SJCRH30 (cell line): ENCODE data around the gene TRAF1. TPM values are rescaled to one million over a fixed set of nuclear protein-coding genes. Genes with fewer than 3 reads are reported as not detected.
A peak's percentile ranks its signal among the peaks of the same experiment; 100 is the strongest.

Experiments used
- DNase-seq, 2 experiments: peaks; one replicate each; pipeline ENCODE4 v3.0.0-alpha.2; 2015 to 2020
- H3K27ac ChIP-seq: fragments of 250-450 bp; sonication (Bioruptor Pico); 2 replicates; pipeline ENCODE4 v1.5.1; 2020; ENCODE audit warnings: mild to moderate bottlenecking, moderate library complexity
- H3K27me3 ChIP-seq: fragments of 250-450 bp; sonication (Bioruptor Pico); 2 replicates; pipeline ENCODE4 v1.5.1; 2020; ENCODE audit warnings: mild to moderate bottlenecking, moderate library complexity
- H3K36me3 ChIP-seq: fragments of 250-450 bp; sonication (Bioruptor Pico); 2 replicates; pipeline ENCODE4 v1.5.1; 2020; ENCODE audit warnings: mild to moderate bottlenecking, moderate library complexity
- H3K4me1 ChIP-seq: fragments of 250-450 bp; sonication (Bioruptor Pico); 2 replicates; pipeline ENCODE4 v1.5.1; 2020; ENCODE audit warnings: mild to moderate bottlenecking, moderate library complexity
- H3K4me3 ChIP-seq: fragments of 250-450 bp; sonication (Bioruptor Pico); 2 replicates; pipeline ENCODE4 v1.5.1; 2020; ENCODE audit warnings: mild to moderate bottlenecking, moderate library complexity
- H3K9me3 ChIP-seq: fragments of 250-450 bp; sonication (Bioruptor Pico); replicated peaks from 2 replicates; pipeline ENCODE4 v1.5.1; 2020; ENCODE audit warnings: mild to moderate bottlenecking, moderate library complexity
- total RNA-seq: library from RNA; depleted of rRNA; stranded (reverse); fragments of >200 nt; shearing (Covaris generic); gene quantifications from 2 replicates; pipeline ENCODE4 v1.2.3, GENCODE V29; 2014

Gene TRAF1
- total RNA-seq, 1 experiment from 2014 or later: 0.26 TPM

DNA sequence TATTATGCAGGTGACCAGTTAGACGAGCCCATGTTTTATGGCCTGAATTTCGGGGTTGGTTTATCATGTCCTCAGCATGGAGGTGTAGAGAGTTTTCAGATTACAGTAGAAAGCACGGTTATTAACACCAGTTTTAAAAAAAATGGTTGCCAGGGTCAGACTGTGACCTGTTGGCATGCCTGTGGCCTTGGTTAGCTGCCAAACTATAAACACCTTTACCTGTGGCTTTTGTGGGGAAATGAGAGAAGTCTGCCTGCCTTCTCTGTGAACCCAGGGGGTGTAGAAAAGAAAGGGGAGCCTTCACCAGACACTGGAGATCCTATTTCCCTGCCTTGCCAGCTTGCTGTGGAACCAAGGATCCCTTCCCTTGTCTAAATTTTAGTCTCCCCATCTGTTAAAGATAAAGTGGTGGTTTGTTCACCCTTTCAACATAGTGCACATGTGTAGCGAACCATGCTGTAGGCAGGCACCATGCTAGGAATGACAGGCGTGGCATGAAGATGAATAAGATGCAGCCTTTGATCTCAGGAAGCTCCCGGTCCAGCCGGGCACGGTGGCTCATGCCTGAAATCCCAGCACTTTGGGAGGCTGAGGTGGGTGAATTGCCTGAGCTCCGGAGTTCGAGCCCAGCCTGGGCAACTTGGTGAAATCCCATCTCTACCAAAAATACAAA, 43.5 kb downstream of the TRAF1 start:
- H3K27ac ChIP-seq: no peak overlapping the region
- peaks cover 6% of the 10 kb centered on the region; the same call in 1 of the 2 replicates for H3K4me1 ChIP-seq
- H3K27me3 ChIP-seq: no peaks in the 10 kb centered on the region
- no peak overlapping the region for H3K4me3 ChIP-seq
- no peaks in the 10 kb centered on the region for H3K9me3 ChIP-seq
- no peaks in the 10 kb centered on the region for H3K36me3 ChIP-seq
- peak in 1 of 2 experiments; percentile 17 for DNase-seq

- no peaks in the 10 kb centered on the region for H3K9me3 ChIP-seq
- peaks cover 9% of the 10 kb centered on the region; the same call in 1 of the 2 replicates for H3K4me1 ChIP-seq
- H3K4me3 ChIP-seq: no peak overlapping the region
- no peak for DNase-seq
- no peaks in the 10 kb centered on the region for H3K36me3 ChIP-seq
- no peaks in the 10 kb centered on the region for H3K27me3 ChIP-seq
- H3K27ac ChIP-seq: no peak overlapping the region
Observed at GRCh38 chr9:120879446-120879845, 47.1 kb downstream of the TRAF1 start.

DNA sequence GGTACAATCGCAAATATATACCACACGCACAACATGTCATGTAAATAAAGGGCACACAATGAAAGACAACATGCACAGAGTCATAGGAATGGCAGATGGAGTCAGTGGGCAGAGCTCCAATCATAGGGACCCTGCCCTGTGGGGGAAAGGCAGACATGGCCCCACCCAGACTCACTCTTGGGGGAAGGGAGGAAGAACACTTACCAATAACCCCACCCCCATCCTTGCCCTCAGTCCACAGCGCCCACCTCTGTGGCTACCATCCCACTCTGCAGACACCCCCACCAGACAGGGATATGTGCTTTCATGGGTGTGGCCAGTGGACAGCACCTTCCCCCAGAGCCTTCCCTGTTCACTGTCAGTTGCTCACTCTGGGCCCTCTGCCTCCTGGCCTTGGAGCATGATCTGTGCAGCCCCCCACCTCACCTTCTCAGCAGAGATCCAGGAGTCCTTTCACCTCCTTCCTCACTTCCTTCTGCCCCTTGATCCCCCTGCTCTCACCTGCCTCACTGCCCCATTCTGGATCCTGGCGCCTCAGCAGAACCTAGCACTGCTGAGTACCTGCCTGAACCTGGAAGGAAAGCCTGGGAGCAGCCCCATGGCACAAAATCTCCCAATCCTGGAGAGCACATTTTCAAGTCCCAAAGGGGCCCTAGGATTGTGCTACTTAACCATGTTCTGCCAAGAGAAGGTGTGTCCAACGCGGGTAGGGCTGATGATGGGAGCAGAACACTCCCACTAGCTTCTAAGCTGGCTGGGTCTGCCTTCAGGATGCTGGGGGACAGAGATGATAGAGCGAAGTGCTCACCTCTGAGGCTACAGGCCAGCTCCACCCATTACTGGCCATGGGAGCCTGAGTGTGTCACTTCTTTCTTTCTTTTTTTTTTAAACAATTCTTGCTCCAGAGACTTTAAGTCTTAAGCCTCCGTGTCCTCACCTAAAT, 48.1 kb downstream of the TRAF1 start:
- peak in 1 of 2 experiments; percentile 20 for DNase-seq
- peak overlapping the region; percentile 74 for H3K4me3 ChIP-seq

GRCh38 chr9:120877276-120878034, 49.1 kb downstream of the TRAF1 start:
- no peaks in the 10 kb centered on the region; the same call in 1 of the 2 replicates for H3K36me3 ChIP-seq
- H3K27ac ChIP-seq: peak overlapping the region; percentile 34; the same call in 1 of the 2 replicates
- peak overlapping the region; percentile 74 for H3K4me3 ChIP-seq
- peaks cover 6% of the 10 kb centered on the region; the same call in 1 of the 2 replicates for H3K4me1 ChIP-seq
- H3K27me3 ChIP-seq: no peaks in the 10 kb centered on the region
- peak; percentile 70 to 71 for DNase-seq
- H3K9me3 ChIP-seq: no peaks in the 10 kb centered on the region

More for the DNA sequence above, 48.1 kb downstream of the TRAF1 start:
- H3K36me3 ChIP-seq: no peaks in the 10 kb centered on the region
- peaks cover 9% of the 10 kb centered on the region; the same call in 1 of the 2 replicates for H3K4me1 ChIP-seq
- no peak overlapping the region for H3K27ac ChIP-seq
- H3K9me3 ChIP-seq: no peaks in the 10 kb centered on the region
- H3K27me3 ChIP-seq: no peaks in the 10 kb centered on the region

DNA sequence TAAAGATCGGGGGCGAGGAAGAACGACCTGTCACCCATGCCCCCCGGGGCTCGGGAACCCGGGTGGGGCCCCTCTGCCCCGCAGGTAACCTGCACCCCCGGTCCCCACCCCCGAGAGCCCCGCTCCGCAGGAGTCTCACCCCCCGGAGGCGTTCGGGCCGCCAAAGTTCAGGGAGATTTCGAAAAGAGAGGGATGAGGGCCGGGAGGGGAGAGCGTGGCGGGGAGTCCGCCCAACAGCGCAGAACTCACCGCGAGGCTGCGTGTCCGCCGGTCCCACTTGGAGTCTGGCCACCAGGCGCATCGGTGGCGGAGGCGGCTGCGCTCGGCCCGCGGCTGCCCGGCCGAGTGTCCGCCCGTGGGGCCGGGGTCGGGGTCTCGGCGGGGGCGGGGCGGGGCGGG, 49.8 kb downstream of the TRAF1 start, which contains the start of gene PHF19:
TSS of gene PHF19 (minus strand) at position 347 of the 399 bp plus-strand sequence. CDS start 2,447 bp downstream, outside the sequence.
- peak in 1 of 2 experiments; percentile 39 for DNase-seq
- peaks cover 3% of the 10 kb centered on the region; the same call in 1 of the 2 replicates for H3K36me3 ChIP-seq
- H3K4me3 ChIP-seq: peak within 1 kb of the TSS; percentile 74
- H3K27ac ChIP-seq: peak within 1 kb of the TSS; percentile 80
- H3K27me3 ChIP-seq: no peaks in the 10 kb centered on the region
- peaks cover 6% of the 10 kb centered on the region; the same call in 1 of the 2 replicates for H3K4me1 ChIP-seq
- no peaks in the 10 kb centered on the region for H3K9me3 ChIP-seq

DNA sequence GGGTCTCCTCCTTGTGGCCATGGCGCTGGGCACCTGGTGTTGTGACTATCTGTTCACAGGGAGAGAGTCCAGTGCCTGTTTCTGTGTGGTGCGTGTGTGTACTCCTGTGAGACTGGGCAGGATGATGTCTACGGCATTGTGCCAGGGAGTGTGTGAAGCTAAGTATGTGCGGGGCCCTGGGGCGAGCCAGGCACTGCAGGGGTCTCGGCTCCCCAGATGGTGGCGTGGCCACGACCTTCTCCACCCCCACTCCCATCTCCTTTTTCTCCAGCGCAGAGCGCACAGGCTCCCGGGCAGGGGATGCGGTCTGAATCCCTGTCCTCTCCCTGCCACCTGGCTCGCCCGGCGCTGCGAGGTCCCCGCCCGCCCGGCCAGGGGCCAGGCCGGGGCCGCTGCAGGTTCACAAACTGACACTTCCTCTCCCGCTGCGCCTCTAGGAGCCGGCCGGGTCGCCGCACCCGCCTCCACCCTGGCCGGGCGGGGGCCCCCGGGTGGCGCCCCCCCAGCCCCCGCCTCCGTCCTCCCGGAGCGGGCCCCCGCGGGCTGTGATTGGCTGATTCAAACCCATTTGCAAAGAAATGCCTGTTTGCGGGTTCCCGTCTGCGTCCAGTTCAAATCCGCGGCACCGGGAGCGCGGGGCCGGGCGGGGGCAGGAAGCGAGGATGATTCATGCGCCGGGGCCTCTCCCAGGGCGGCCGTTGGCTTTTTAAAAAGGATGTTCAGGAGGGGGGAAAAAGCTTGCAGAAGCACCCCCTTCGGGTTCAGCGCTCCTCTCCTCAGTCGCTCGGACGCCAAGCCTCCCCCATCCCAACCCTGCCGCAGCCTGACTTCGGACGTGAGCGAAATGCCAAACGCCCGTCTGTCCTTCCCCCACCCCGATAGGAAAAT, 50.4 kb downstream of the TRAF1 start:
- H3K36me3 ChIP-seq: peaks cover 5% of the 10 kb centered on the region
- H3K4me3 ChIP-seq: peak overlapping the region; percentile 59
- peak; percentile 66 to 69 for DNase-seq
- no peaks in the 10 kb centered on the region for H3K27me3 ChIP-seq
- no peaks in the 10 kb centered on the region for H3K9me3 ChIP-seq
- peaks cover 6% of the 10 kb centered on the region; the same call in 1 of the 2 replicates for H3K4me1 ChIP-seq
- H3K27ac ChIP-seq: peak overlapping the region; percentile 80

GRCh38 chr9:120875643-120875953, 51.0 kb downstream of the TRAF1 start:
- no peaks in the 10 kb centered on the region for H3K27me3 ChIP-seq
- peaks cover 6% of the 10 kb centered on the region; the same call in 1 of the 2 replicates for H3K4me1 ChIP-seq
- H3K9me3 ChIP-seq: no peaks in the 10 kb centered on the region
- peak overlapping the region; percentile 59 for H3K4me3 ChIP-seq
- peaks cover 11% of the 10 kb centered on the region for H3K36me3 ChIP-seq
- DNase-seq: no peak
- peak overlapping the region; percentile 80; the same call in 1 of the 2 replicates for H3K27ac ChIP-seq

- Histone ChIP-seq H3K27ac (no peak overlapping the region), H3K4me3 (no peak overlapping the region), H3K4me1 (peaks cover 6% of the 10 kb centered on the region; the same call in 1 of the 2 replicates), H3K27me3 (no peaks in the 10 kb centered on the region), H3K9me3 (no peaks in the 10 kb centered on the region), H3K36me3 (peaks cover 12% of the 10 kb centered on the region)
- DNase-seq: no peak
Observed at GRCh38 chr9:120875195-120875565, 51.4 kb downstream of the TRAF1 start.

- Histone ChIP-seq H3K4me3 (no peak overlapping the region), H3K27ac (no peak overlapping the region), H3K4me1 (peaks cover 6% of the 10 kb centered on the region; the same call in 1 of the 2 replicates), H3K36me3 (peaks cover 16% of the 10 kb centered on the region), H3K27me3 (no peaks in the 10 kb centered on the region), H3K9me3 (no peaks in the 10 kb centered on the region)
- DNase-seq: no peak
Observed at GRCh38 chr9:120874226-120875194, 52.1 kb downstream of the TRAF1 start.

DNA sequence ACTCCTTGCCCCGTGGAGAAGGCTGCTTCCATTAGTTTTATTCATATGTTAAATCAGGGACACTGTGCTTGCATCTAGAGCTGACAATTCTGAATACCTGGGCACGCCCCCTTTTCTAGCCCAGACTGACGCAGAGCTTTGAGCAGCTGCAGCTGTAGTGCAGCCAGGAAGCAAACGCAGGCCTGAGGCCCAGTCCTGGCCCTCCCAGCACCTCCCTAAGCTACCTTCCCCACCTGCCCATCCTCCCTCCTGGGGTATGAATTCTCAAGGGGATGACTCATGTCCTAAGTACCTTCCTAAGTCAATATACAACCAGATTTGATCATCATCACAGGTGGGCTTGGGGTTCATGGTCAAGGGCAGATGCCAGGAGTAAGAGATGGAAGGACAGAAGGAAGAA, 53.1 kb downstream of the TRAF1 start:
- Histone ChIP-seq H3K4me1 (peaks cover 6% of the 10 kb centered on the region; the same call in 1 of the 2 replicates), H3K9me3 (no peaks in the 10 kb centered on the region), H3K27ac (no peak overlapping the region), H3K27me3 (no peaks in the 10 kb centered on the region), H3K36me3 (peaks cover 19% of the 10 kb centered on the region), H3K4me3 (no peak overlapping the region)
- DNase-seq: no peak

DNA sequence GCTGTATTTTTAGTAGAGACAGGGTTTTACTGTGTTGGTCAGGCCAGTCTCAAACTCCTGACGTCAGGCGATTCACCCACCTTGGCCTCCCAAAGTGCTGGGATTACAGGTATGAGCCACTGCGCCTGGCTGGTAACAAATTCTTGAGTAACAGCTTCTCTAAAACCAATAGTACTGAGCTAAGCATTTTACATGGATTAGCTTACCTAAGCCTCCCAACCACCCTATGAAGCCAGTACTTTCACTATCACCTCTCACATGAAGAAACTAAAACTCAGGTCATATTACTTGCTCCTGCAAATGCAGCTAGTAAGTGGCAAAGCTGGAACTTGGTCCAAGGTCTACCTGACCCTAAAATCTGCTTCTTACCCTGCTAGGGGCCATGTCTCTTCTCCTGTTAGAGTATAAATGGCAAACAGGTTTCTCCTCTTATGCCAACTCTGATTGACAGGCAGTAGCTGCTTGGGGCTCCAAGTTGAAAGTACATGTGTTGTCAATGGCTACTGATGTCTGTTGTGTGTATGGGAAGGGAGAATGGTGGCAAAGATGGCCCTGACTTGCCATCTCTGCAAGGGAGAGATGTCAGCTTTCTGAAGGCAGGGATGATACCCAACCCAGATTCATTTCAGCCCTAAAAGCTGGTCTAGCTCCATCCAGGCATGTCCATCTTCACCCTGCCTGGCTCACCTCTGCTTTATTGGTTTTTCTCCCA, 53.6 kb downstream of the TRAF1 start:
- H3K36me3 ChIP-seq: peaks cover 19% of the 10 kb centered on the region
- no peak overlapping the region for H3K27ac ChIP-seq
- H3K4me1 ChIP-seq: peaks cover 2% of the 10 kb centered on the region; the same call in 1 of the 2 replicates

DNA sequence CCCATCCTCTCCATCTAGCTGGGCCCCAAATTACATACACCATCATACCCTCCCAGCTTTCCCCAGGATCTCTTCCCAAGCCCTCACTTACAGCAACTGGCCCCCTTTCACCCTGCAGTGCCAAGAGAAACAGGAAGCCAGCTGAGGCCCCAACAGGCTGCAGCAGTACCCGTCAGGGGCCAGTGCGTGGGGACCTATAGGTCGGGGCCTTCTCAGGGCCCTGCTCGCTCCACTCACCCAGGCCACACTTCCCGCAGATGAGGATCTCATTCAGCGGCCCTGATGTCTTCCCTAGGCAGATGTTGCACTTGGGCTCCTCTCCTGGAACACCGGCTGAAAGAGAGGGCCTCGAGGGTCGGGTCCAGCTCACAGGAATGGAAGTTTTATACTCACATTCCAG, 56.4 kb downstream of the TRAF1 start:
- no peak overlapping the region for H3K4me3 ChIP-seq
- no peak for DNase-seq
- H3K9me3 ChIP-seq: no peaks in the 10 kb centered on the region
- H3K4me1 ChIP-seq: no peaks in the 10 kb centered on the region
- H3K36me3 ChIP-seq: peaks cover 19% of the 10 kb centered on the region
- H3K27ac ChIP-seq: no peak overlapping the region
- H3K27me3 ChIP-seq: no peaks in the 10 kb centered on the region

More for the DNA sequence above, 53.6 kb downstream of the TRAF1 start:
- Histone ChIP-seq H3K9me3 (no peaks in the 10 kb centered on the region), H3K27me3 (no peaks in the 10 kb centered on the region), H3K4me3 (no peak overlapping the region)
- DNase-seq: no peak
